ENCODE measurements around the gene TNFAIP3. TPM values are rescaled to one million over a fixed set of nuclear protein-coding genes. Genes with fewer than 3 reads are reported as not detected.

The TNFAIP3 gene
- total RNA-seq, 1 donor from 2014 or later, result 68.9 TPM

GRCh38 chr6:137845460-137845859, 21.6 kb upstream of the TNFAIP3 start:
- no peaks in the 10 kb centered on the region for H3K36me3 Mint-ChIP-seq
- H3K4me1 Mint-ChIP-seq, result peaks cover 8% of the 10 kb centered on the region
- no peak for DNase-seq (ENCODE audit: low spot score in 2 of 2, unreplicated experiment in 2 of 2)
- TF ChIP-seq CTCF (IDR thresholded peaks at IDR 0.05; ENCODE audit: unreplicated experiment), result no peak
- H3K27me3 Mint-ChIP-seq (ENCODE audit: low read depth), result no peaks in the 10 kb centered on the region
- no peak overlapping the region for H3K27ac Mint-ChIP-seq
- no peak overlapping the region for H3K4me3 Mint-ChIP-seq
- peaks cover 24% of the 10 kb centered on the region for H3K9me3 Mint-ChIP-seq

- Mint-ChIP-seq H3K4me3 (no peak overlapping the region), H3K27me3 (ENCODE audit: low read depth) (no peaks in the 10 kb centered on the region), H3K36me3 (no peaks in the 10 kb centered on the region), H3K9me3 (peaks cover 16% of the 10 kb centered on the region), H3K27ac (no peak overlapping the region), H3K4me1 (peaks cover 10% of the 10 kb centered on the region)
- DNase-seq (ENCODE audit: low spot score in 2 of 2, unreplicated experiment in 2 of 2), result no peak
- no peak for TF ChIP-seq CTCF (IDR thresholded peaks at IDR 0.05; ENCODE audit: unreplicated experiment)
Measured at GRCh38 chr6:137846274-137846673, 20.8 kb upstream of the TNFAIP3 start.

GRCh38 chr6:137846772-137847313, 20.2 kb upstream of the TNFAIP3 start:
- peaks cover 11% of the 10 kb centered on the region for H3K4me1 Mint-ChIP-seq
- no peaks in the 10 kb centered on the region for H3K27me3 Mint-ChIP-seq (ENCODE audit: low read depth)
- H3K36me3 Mint-ChIP-seq, result no peaks in the 10 kb centered on the region
- no peak overlapping the region for H3K4me3 Mint-ChIP-seq
- no peak for DNase-seq (ENCODE audit: low spot score in 2 of 2, unreplicated experiment in 2 of 2)
- no peak overlapping the region for H3K27ac Mint-ChIP-seq
- peaks cover 10% of the 10 kb centered on the region for H3K9me3 Mint-ChIP-seq
- TF ChIP-seq CTCF (IDR thresholded peaks at IDR 0.05; ENCODE audit: unreplicated experiment), result no peak

GRCh38 chr6:137847748-137848147, 19.3 kb upstream of the TNFAIP3 start:
- H3K36me3 Mint-ChIP-seq, result no peaks in the 10 kb centered on the region
- H3K27ac Mint-ChIP-seq, result no peak overlapping the region
- no peak for DNase-seq (ENCODE audit: low spot score in 2 of 2, unreplicated experiment in 2 of 2)
- no peaks in the 10 kb centered on the region for H3K27me3 Mint-ChIP-seq (ENCODE audit: low read depth)
- peaks cover under 1% of the 10 kb centered on the region for H3K9me3 Mint-ChIP-seq
- TF ChIP-seq CTCF (IDR thresholded peaks at IDR 0.05; ENCODE audit: unreplicated experiment), result no peak
- H3K4me3 Mint-ChIP-seq, result no peak overlapping the region
- peaks cover 11% of the 10 kb centered on the region for H3K4me1 Mint-ChIP-seq

DNA sequence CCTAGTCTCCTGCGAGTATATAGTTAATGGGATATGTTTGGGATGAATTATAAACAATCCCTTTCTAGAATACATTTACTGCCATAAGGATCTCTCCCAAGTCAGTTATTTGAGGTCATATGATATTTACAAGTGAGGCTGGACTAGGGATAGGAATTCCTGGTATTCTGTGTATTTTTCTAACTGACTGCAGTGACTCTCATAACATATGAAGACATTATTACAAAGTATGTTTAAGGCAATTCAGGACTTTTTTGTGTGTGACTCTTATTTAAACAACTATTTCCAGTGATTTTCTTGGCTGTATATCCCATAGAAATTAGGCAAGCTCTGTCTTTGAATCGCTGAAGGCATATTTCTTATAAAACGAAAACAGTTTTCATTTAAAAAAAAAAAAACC, 18.4 kb upstream of the TNFAIP3 start:
- DNase-seq (ENCODE audit: low spot score in 2 of 2, unreplicated experiment in 2 of 2), result no peak
- Mint-ChIP-seq H3K4me1 (peaks cover 13% of the 10 kb centered on the region), H3K36me3 (no peaks in the 10 kb centered on the region)

More for the DNA sequence above, 18.4 kb upstream of the TNFAIP3 start:
- no peaks in the 10 kb centered on the region for H3K9me3 Mint-ChIP-seq
- peak overlapping the region; percentile 79 for H3K27ac Mint-ChIP-seq
- H3K4me3 Mint-ChIP-seq, result no peak overlapping the region
- no peaks in the 10 kb centered on the region for H3K27me3 Mint-ChIP-seq (ENCODE audit: low read depth)
- TF ChIP-seq CTCF (IDR thresholded peaks at IDR 0.05; ENCODE audit: unreplicated experiment), result no peak

All from mesothelial cell of epicardium (in vitro differentiated cells).